Measurements from ENCODE around the gene SLC24A4. TPM values are rescaled to one million over a fixed set of nuclear protein-coding genes. Genes with fewer than 3 reads are reported as not detected.

Gene SLC24A4
- total RNA-seq, 4 donors from 2014 or later = 0.75 to 1.9 (median 1.4) TPM

GRCh38 chr14:92336363-92336762 is 13.4 kb downstream of the SLC24A4 start:
- no peak for TF ChIP-seq CTCF (IDR thresholded peaks at IDR 0.05; ENCODE audit: low read depth)

- no peak for TF ChIP-seq CTCF (IDR thresholded peaks at IDR 0.05; ENCODE audit: low read depth)
These were observed 16.5 kb downstream of the SLC24A4 start for GRCh38 chr14:92339426-92339825.

- TF ChIP-seq CTCF (IDR thresholded peaks at IDR 0.05; ENCODE audit: low read depth) = no peak
These were observed 17.1 kb downstream of the SLC24A4 start for GRCh38 chr14:92340071-92340470.

GRCh38 chr14:92340931-92341330 is 18.0 kb downstream of the SLC24A4 start:
- TF ChIP-seq CTCF (IDR thresholded peaks at IDR 0.05; ENCODE audit: low read depth) = no peak

GRCh38 chr14:92341791-92342190 is 18.8 kb downstream of the SLC24A4 start:
- TF ChIP-seq CTCF (IDR thresholded peaks at IDR 0.05; ENCODE audit: low read depth) = no peak

- TF ChIP-seq CTCF (IDR thresholded peaks at IDR 0.05; ENCODE audit: low read depth) = no peak
These were observed 25.2 kb downstream of the SLC24A4 start for GRCh38 chr14:92348154-92348553.

GRCh38 chr14:92351750-92352149 is 28.8 kb downstream of the SLC24A4 start:
- TF ChIP-seq CTCF (IDR thresholded peaks at IDR 0.05; ENCODE audit: low read depth) = no peak
